ENCODE measurements around the gene ABCA4. TPM values are rescaled to one million over a fixed set of nuclear protein-coding genes. Genes with fewer than 3 reads are reported as not detected.

Gene ABCA4
- total RNA-seq, 2 experiments from 2014 or later, result 0.14 to 0.18 TPM

DNA sequence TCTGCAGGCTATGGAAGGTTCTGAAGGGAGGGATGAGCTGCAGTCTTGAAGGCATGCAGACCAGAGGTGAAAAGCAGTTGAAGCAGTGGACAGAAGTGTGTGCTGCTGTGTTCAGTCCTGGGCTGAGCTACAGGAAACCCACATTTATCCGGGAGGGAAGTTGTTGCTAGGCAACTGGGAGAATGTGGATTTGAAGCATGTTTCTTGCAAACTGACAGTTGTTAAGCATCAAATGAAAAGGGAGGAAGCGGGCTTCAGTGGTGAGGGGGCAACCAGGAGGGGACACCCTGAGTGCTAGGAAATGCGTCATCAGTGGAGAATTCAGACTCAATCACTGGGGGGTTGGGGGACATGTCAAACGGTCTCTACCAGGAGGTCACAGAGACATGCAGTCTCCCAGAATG, 28.7 kb downstream of the ABCA4 start:
- Mint-ChIP-seq H3K36me3 (ENCODE audit: low read depth) (no peaks in the 10 kb centered on the region), H3K9me3 (ENCODE audit: low read depth) (no peaks in the 10 kb centered on the region), H3K4me1 (peaks cover 18% of the 10 kb centered on the region), H3K4me3 (no peak overlapping the region), H3K27me3 (peaks cover 3% of the 10 kb centered on the region), H3K27ac (no peak overlapping the region)
- ATAC-seq (no peak), DNase-seq (no peak)
- intact Hi-C loops (cut with DNase I, micrococcal nuclease), result no loop called here
- CTCF ChIA-PET, result no interaction called here
- POLR2A ChIA-PET, result no interaction called here

DNA sequence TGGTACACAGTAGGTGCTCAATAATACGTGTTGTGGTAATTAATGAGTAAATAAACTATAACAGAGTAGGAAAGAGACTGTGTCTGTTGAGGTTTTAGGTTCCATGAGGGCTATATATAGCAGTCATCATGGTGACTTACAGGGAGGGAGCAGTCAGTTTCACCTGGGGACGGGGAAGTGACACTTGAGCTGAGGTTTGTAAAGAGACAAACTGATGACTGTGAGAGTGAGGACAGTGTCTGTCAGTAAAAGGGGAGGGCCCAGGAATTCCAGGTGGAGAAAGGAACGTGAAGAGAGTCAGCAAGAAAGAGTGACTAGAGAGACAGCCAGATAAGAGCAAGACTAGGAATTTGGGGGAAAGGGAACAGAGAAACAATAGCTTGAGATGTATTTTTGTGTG, 30.2 kb downstream of the ABCA4 start:
- peaks cover 8% of the 10 kb centered on the region for H3K27me3 Mint-ChIP-seq
- CTCF ChIA-PET, result interaction anchor here (0.7 kb wide), 1 partner anchor 235 kb away, joined by 4 read pairs; no protein-coding TSS in a partner anchor
- DNase-seq (no peak), ATAC-seq (no peak)
- no peaks in the 10 kb centered on the region for H3K9me3 Mint-ChIP-seq (ENCODE audit: low read depth)
- no peak overlapping the region for H3K4me3 Mint-ChIP-seq
- intact Hi-C loops (cut with DNase I, micrococcal nuclease), result no loop called here
- POLR2A ChIA-PET, result no interaction called here
- no peak overlapping the region for H3K27ac Mint-ChIP-seq
- no peaks in the 10 kb centered on the region for H3K36me3 Mint-ChIP-seq (ENCODE audit: low read depth)
- peaks cover 18% of the 10 kb centered on the region for H3K4me1 Mint-ChIP-seq

DNA sequence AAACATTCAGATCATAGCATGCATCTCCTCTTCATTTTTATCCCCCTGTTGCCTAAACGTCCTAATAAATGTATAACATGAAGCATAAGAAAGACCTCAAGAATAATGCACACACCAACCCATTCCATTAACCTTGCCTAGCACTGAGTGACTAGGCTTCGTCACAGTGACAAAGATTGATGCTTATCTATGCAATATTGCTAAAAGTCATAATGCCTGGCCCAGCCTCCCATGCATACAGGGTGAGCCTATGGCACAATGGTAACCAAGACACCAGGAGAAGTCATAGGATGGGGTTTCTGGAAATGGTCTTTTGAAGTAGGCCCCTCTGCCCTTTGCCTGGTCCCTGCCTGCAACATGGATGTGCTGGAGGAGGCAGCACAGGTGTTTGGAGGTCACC, 33.8 kb downstream of the ABCA4 start:
- H3K27me3 Mint-ChIP-seq, result peaks cover 13% of the 10 kb centered on the region
- no peak overlapping the region for H3K4me3 Mint-ChIP-seq
- no peaks in the 10 kb centered on the region for H3K9me3 Mint-ChIP-seq (ENCODE audit: low read depth)
- POLR2A ChIA-PET, result no interaction called here
- no peak overlapping the region for H3K27ac Mint-ChIP-seq
- H3K36me3 Mint-ChIP-seq (ENCODE audit: low read depth), result no peaks in the 10 kb centered on the region
- CTCF ChIA-PET, result no interaction called here
- ATAC-seq (no peak), DNase-seq (no peak)
- peaks cover 4% of the 10 kb centered on the region for H3K4me1 Mint-ChIP-seq
- intact Hi-C loops (cut with DNase I, micrococcal nuclease), result no loop called here

DNA sequence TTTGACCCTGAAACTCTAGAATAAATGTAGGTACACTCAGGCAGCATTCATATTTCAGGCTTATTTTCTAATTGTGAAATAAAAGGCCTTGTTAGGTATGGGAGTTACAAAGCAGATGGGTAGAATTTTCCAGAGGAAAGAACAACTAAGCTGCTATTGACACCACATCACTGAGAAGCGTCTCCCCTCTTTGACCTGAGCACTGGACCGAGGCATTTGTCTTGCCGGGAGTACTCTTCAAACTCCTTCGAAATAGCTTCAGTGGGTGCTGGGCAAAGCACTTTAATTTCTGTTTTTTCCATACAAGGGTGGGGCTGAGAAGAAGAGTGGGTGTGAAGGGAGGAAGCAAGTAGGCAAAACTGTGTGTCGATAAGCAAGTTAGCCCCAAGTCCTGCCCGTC, 36.4 kb downstream of the ABCA4 start:
- H3K36me3 Mint-ChIP-seq (ENCODE audit: low read depth), result no peaks in the 10 kb centered on the region
- intact Hi-C loops (cut with DNase I, micrococcal nuclease), result no loop called here
- DNase-seq (no peak), ATAC-seq (no peak)
- CTCF ChIA-PET, result interaction anchor here (0.6 to 1.8 kb wide), 4 partner anchors 15 to 44 kb away, joined by 3 to 4 read pairs (median 3); no protein-coding TSS in a partner anchor
- POLR2A ChIA-PET, result no interaction called here
- no peak overlapping the region for H3K27ac Mint-ChIP-seq
- H3K4me3 Mint-ChIP-seq, result no peak overlapping the region
- no peaks in the 10 kb centered on the region for H3K9me3 Mint-ChIP-seq (ENCODE audit: low read depth)
- no peaks in the 10 kb centered on the region for H3K4me1 Mint-ChIP-seq
- H3K27me3 Mint-ChIP-seq, result peaks cover 11% of the 10 kb centered on the region

DNA sequence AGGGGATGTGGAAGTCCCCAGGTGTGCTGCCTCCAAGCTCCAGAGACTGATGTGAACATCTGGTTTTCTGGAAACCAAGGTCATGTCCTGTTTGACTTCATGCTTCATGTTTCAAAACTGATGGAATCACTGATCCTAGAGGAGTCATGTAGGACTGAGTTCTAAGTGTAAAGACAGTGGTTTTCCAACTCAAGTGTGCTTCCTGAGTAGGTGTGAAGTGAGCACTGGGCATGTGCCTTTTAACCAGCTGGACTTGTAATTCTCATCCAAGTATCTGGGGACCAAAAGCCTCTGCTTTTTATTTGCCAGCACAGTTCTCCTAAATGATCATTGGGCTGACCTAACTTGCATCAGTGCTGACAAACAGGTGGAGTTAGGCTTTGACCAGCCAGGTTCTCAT, 36.9 kb downstream of the ABCA4 start:
- no peaks in the 10 kb centered on the region for H3K4me1 Mint-ChIP-seq

DNA sequence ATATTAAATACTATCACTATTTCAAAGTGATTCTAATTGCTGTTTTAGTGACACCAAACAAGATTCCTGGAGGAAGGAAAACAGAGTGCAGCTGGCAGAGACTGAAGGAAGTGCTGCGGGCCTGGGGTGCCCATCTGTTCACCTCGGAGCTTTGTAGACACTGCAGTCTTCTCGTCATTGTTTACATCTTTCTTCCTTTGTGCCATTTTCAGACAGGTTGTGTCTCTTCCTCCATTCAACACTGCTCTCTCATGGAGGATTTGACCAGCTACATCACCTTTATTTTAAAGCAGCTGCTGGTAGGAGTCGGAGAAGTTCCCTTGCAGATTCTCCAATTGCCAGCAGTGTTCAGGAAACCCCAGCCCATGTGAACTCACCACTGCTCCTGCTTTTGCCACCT, 37.3 kb downstream of the ABCA4 start:
- ChIA-PET POLR2A (no interaction called here), CTCF (interaction anchor here (1.0 to 1.8 kb wide), 2 partner anchors 16 to 44 kb away, joined by 3 to 4 read pairs; no protein-coding TSS in a partner anchor)
- no peak overlapping the region for H3K27ac Mint-ChIP-seq
- ATAC-seq (no peak), DNase-seq (no peak)
- no peaks in the 10 kb centered on the region for H3K9me3 Mint-ChIP-seq (ENCODE audit: low read depth)
- H3K4me3 Mint-ChIP-seq, result no peak overlapping the region
- H3K27me3 Mint-ChIP-seq, result peaks cover 11% of the 10 kb centered on the region
- intact Hi-C loops (cut with DNase I, micrococcal nuclease), result no loop called here
- H3K36me3 Mint-ChIP-seq (ENCODE audit: low read depth), result no peaks in the 10 kb centered on the region
- H3K4me1 Mint-ChIP-seq, result no peaks in the 10 kb centered on the region

More for the DNA sequence above, 36.9 kb downstream of the ABCA4 start:
- Mint-ChIP-seq H3K27me3 (peaks cover 11% of the 10 kb centered on the region), H3K36me3 (ENCODE audit: low read depth) (no peaks in the 10 kb centered on the region), H3K4me3 (no peak overlapping the region), H3K9me3 (ENCODE audit: low read depth) (no peaks in the 10 kb centered on the region), H3K27ac (no peak overlapping the region)
- ATAC-seq, result no peak
- intact Hi-C loops (cut with DNase I, micrococcal nuclease), result no loop called here
- DNase-seq, result no peak
- ChIA-PET POLR2A (no interaction called here), CTCF (interaction anchor here (0.6 to 1.8 kb wide), 3 partner anchors 16 to 44 kb away, joined by 3 to 4 read pairs (median 3); no protein-coding TSS in a partner anchor)

DNA sequence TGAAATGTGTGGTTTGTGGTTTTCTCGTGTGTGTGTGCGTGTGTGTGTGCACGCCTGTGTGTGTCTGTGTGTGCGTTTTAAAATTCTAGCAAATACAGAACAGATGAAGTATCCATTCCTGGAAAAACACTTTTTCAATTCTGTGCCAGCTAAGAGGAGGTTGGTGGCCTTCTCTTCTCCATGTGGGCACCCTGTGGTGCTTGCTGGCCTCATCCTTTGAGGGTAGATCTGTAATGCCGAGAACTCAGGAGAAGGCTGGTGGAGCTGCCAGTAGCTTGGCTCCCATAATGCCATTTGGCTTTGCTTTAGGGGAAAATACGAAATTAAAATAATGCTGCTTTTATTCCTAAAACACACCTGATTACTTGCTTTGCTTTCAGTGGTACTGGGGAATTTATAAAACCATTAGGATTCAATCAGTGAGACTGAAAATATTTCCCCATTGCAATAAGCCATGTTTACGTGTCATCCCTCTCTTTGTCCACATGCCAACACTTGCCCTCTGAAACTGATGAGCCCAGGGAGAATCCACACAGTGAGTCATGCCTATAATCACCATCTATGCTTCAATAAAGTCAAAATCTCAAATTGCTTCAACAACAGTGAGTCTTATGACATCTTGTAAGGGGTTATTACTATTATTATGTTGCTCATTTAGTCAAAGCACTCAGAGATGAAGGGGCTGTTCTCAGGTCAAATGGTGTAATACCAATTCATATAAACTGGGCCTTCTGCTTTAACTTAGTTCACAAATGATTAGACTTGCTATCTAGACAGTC, 39.2 kb downstream of the ABCA4 start:
- peaks cover 11% of the 10 kb centered on the region for H3K27me3 Mint-ChIP-seq
- POLR2A ChIA-PET, result no interaction called here
- H3K4me3 Mint-ChIP-seq, result no peak overlapping the region
- CTCF ChIA-PET, result interaction anchor here (0.8 kb wide), 2 partner anchors 16 to 390 kb away, joined by 3 to 4 read pairs; no protein-coding TSS in a partner anchor
- H3K36me3 Mint-ChIP-seq (ENCODE audit: low read depth), result no peaks in the 10 kb centered on the region
- H3K9me3 Mint-ChIP-seq (ENCODE audit: low read depth), result no peaks in the 10 kb centered on the region
- no peaks in the 10 kb centered on the region for H3K4me1 Mint-ChIP-seq
- intact Hi-C loops (cut with DNase I, micrococcal nuclease), result no loop called here
- no peak overlapping the region for H3K27ac Mint-ChIP-seq
- DNase-seq (no peak), ATAC-seq (no peak)

DNA sequence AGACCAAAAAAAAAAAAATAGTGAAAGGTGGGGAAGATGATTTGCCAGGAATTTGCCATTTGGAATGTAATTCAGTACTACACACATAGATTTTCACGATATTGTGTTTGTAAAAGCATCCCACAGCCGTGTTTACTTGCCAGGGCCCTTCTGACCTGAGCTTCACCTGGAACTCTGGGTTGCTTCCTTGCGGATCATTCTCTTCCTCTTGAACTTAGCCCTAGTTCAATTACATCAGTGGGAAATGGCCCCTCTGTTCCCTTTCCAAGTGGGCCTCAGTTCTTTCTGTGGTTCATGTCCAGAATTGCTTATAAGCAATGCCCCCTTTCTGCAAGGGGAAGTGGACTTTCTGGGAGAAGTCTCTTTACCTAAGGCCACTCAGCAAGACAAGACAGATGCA, 41.0 kb downstream of the ABCA4 start:
- H3K9me3 Mint-ChIP-seq (ENCODE audit: low read depth), result no peaks in the 10 kb centered on the region
- DNase-seq (no peak), ATAC-seq (no peak)
- ChIA-PET POLR2A (no interaction called here), CTCF (no interaction called here)
- H3K4me1 Mint-ChIP-seq, result no peaks in the 10 kb centered on the region
- H3K36me3 Mint-ChIP-seq (ENCODE audit: low read depth), result no peaks in the 10 kb centered on the region
- peaks cover 4% of the 10 kb centered on the region for H3K27me3 Mint-ChIP-seq
- no peak overlapping the region for H3K4me3 Mint-ChIP-seq
- no peak overlapping the region for H3K27ac Mint-ChIP-seq
- intact Hi-C loops (cut with DNase I, micrococcal nuclease), result no loop called here

DNA sequence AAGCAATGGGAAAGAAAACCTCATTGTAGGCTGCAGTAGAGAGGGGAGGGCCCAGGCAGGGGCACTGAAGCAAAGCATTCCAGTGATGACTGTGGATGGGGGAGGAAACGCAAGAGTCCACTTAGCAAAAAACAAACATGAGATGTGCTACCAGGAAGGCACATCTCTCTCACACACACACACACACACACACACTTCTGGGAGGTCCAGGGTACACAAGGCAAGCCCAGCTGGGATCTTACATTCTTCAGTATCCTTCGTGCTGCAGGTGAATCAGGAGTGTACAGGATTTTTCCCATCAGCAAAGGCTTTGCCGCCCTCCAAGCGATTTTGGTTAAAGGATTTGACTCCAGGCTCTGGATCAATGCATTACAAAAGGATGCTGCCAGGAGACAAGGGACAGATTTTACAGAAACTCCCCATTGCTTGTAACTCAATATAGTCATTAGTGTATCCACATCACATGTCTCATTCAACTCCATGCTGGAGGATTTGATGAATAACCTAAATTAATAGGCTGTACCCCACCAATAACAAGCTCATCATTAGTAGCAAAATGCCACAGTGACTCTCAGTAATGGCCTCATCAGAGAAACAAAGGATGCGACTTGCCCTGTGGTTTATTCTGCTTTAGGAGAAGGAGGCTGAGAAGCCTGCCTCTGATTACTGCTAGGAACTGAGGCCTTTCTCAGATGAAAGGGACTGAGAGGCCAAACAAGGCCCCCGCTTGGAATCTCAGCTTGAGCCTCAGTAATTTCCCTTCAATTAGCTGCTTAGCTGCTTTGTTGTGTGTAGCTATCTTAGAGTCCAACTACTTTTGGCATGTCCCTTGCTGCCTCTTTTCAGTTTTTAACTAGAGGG, 41.6 kb downstream of the ABCA4 start:
- ChIA-PET CTCF (no interaction called here), POLR2A (no interaction called here)
- intact Hi-C loops (cut with DNase I, micrococcal nuclease), result no loop called here
- no peak overlapping the region for H3K4me3 Mint-ChIP-seq
- no peak overlapping the region for H3K27ac Mint-ChIP-seq
- H3K36me3 Mint-ChIP-seq (ENCODE audit: low read depth), result no peaks in the 10 kb centered on the region
- H3K27me3 Mint-ChIP-seq, result peaks cover 4% of the 10 kb centered on the region
- ATAC-seq, result no peak
- no peaks in the 10 kb centered on the region for H3K9me3 Mint-ChIP-seq (ENCODE audit: low read depth)
- DNase-seq, result no peak
- H3K4me1 Mint-ChIP-seq, result no peaks in the 10 kb centered on the region

DNA sequence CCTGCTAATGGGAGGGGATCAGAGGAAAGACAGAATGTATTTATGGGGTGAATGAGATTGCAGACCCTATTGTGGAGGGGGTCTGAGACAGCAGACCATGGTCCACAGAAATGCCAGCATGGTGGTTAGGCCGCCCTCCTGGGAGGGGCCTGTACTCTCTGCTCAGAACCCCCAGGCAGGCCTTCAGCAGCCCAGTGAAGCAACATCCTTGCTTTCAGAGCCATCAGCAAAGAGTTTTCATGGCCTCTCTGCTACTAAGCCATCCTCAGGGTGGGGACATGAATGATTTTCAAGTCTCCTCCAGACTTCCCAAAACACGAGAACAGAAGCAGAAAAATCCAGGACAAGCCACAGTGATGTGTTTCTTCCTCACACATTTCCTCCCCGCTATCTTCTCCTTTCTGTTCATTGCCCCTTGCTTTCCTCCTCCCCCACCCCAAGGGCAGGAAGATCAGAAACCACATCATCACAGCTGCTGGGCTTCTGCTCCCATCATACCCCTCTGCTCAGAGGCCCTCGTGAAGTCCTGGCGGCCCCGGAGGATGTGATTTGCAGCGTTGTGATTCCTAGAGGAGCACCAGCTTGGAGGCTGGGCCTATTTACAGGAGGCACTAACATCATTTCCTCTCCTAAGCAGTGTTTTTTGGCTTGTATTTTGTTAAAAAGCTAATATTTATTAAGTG, 48.0 kb downstream of the ABCA4 start:
- no peaks in the 10 kb centered on the region for H3K36me3 Mint-ChIP-seq (ENCODE audit: low read depth)
- H3K9me3 Mint-ChIP-seq (ENCODE audit: low read depth), result no peaks in the 10 kb centered on the region
- ATAC-seq, result no peak
- H3K4me3 Mint-ChIP-seq, result no peak overlapping the region
- DNase-seq, result no peak
- intact Hi-C loops (cut with DNase I, micrococcal nuclease), result no loop called here
- ChIA-PET POLR2A (no interaction called here), CTCF (interaction anchor here (0.8 to 1.4 kb wide), 3 partner anchors 11 to 29 kb away, joined by 3 read pairs; no protein-coding TSS in a partner anchor)
- H3K27me3 Mint-ChIP-seq, result peaks cover 10% of the 10 kb centered on the region
- peaks cover 7% of the 10 kb centered on the region for H3K4me1 Mint-ChIP-seq
- H3K27ac Mint-ChIP-seq, result no peak overlapping the region

DNA sequence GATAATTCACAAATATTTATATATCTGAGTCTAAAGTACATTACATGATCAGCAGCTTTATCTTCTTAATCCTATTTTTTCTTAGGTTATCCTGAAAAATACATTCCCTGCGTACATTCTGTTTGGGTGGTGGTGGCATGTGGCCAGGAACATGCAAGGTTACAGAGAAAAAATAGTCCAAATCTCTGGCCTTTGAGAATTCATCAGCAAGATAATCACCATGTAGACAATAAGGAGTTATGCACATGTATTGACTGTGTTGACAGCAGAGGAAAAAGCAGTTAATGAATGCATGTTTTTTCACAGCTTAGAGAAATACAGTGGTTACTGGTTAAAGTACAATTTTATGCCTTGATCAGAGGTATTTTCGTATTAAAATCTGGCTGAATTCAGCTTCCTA, 49.0 kb downstream of the ABCA4 start:
- no peaks in the 10 kb centered on the region for H3K36me3 Mint-ChIP-seq (ENCODE audit: low read depth)
- CTCF ChIA-PET, result interaction anchor here (0.5 to 4.2 kb wide), 5 partner anchors 11 to 243 kb away, joined by 3 to 18 read pairs (median 4); no protein-coding TSS in a partner anchor

More for the DNA sequence above, 49.0 kb downstream of the ABCA4 start:
- peaks cover 9% of the 10 kb centered on the region for H3K27me3 Mint-ChIP-seq
- intact Hi-C loops (cut with DNase I, micrococcal nuclease), result no loop called here
- no peak for ATAC-seq
- no peak for DNase-seq
- H3K4me1 Mint-ChIP-seq, result peaks cover 7% of the 10 kb centered on the region
- no peaks in the 10 kb centered on the region for H3K9me3 Mint-ChIP-seq (ENCODE audit: low read depth)
- no peak overlapping the region for H3K4me3 Mint-ChIP-seq
- H3K27ac Mint-ChIP-seq, result no peak overlapping the region
- POLR2A ChIA-PET, result no interaction called here

Data from activated CD4-positive, alpha-beta T cell treated with anti-CD3 and anti-CD28 coated beads for 36 hours (primary cell).